NCI-H446 treated with DMSO at 0.1 percent for 48 hours (cell line): ENCODE results near the gene EPDR1.

Source experiments
- DNase-seq: peaks from one replicate; lab custom pipeline; 2025; lab: John Stamatoyannopoulos, UW

EPDR1 gene

DNA sequence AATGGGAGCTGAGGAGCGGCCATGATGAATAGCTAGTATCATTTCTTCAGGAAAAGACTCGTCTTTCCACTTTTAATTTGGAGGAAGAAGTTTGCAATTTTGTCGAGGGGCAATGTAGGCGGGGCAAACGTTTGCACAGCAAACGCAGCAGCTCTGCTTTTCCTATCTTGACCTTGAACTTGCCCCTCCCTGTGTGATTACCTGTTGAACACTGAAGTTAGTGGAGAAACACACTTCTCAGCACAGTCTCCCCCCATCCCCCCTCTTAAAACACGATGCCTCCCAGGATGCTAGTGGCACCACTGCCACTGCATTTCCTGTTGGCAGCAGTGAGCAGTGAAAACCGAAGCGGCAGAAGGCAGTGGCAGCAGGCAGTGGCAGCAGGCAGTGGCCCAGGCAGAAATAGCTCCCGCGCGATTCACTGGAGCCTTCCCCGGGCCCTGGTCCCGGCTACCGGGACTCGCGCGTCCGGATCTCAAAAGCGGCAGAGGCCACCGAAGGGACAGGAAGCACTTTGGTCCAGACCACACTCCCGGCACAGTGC, at the start of gene EPDR1:
Gene EPDR1, plus strand, starts transcription at position 336 of the 544 bp plus-strand sequence. CDS start 300 bp downstream, outside the sequence.
- DNase-seq: peak; percentile 73

- DNase-seq: no peak
Measured at GRCh38 chr7:37882086-37882485, 38.4 kb upstream of the EPDR1 start.

DNA sequence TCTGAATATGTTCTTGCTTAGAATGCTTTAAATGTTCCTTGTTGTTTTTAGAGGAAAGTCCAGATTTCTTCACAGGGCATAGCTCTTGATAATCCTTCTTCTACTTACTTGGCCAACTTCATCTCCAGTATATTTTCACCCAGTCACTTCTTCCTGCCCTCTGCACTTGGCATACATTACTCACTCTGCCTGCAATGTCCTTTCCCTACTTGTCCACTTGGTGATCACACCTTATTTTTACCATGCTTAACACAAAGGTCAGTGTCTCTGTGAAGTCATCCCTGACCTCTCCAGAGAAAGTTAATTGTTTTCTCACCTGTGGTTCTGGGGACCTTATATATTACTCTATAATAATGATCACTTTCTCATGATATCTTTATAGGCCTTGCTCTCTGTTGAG, 27.1 kb upstream of the EPDR1 start:
- no peak for DNase-seq

- no peak for DNase-seq
Measured at GRCh38 chr7:37894671-37895070, 25.8 kb upstream of the EPDR1 start.

DNA sequence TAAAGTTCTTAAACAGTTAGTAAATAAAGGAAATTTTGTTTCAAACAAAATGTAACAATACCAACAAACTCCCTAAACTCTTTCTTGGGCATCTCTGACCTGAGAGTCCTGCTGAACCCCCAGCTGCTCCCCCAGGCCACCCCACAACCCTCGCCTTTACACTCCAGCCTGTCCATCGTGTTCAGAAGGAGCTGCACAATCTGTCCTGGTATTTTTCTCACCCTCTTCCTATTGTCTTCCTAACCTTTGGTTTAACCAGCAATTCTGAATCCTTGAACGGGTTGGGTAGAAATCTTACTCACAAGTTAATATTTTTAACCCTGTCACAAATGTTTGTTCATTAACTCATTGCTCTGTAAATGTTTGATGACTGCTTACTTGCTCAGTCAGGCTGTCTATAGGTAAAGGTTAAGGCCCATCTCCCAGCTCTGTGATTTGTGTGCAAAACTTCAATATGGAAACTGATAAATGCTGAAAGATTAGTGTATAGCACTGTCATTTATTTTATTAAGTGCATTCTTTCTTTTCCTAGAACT, 20.7 kb upstream of the EPDR1 start:
- DNase-seq: no peak

DNA sequence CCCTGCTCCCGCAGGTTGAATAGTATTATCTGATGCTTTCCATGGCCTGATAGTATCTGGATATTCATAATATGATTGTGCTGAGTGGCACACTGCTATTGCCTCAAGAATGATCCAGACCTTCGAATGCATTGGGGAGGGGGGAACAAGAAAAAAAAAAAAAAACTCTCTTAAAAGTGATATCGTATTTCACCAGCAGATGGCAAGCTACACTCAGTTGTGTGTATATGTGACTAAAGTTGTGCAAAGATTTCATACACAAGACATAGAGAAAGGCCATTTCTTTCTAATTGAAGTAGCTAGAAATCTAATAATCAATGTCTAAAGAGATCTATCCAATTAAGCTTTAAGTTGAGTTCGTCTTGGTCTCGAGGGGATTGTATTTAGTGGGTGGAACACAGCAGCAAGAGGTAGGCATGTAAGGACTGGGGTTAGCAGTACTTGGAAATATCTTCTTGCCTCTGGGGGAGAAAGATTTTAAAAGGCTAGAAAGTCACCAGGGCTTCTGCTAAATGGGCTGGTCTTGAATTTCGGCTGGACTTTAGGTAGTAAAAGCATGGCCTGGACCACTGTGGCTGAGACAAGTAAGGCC, 19.1 kb upstream of the EPDR1 start:
- peak; percentile 38 for DNase-seq

DNA sequence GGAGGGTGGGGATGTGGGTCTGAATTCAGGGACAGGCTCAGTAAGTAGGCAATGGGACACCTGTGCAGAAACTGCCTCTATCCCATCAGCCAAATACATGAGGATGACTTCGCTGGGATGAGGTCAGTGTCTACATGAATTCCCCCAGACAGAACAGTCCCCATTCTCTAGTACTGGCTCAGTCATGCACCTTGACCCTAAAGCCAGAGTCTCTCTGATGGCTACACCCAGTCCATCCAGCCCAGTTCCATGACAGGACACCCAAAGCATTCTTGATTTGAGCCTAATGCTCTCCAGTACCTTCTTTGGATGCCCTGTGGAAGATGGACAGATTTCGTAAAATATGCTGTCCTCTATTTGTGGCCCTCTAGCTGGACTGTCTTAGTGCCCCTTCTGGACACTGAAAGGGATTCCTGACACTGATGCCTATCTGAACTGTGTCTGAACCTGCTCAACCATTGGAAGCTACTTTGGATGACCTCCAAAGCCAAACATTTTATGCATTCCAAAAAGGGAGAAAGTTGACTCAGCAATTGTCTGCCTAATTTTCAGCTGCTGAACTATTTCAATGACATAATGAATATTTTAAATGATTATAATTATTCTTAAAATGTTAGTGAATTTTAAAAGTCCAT, 18.4 kb upstream of the EPDR1 start:
- no peak for DNase-seq

DNA sequence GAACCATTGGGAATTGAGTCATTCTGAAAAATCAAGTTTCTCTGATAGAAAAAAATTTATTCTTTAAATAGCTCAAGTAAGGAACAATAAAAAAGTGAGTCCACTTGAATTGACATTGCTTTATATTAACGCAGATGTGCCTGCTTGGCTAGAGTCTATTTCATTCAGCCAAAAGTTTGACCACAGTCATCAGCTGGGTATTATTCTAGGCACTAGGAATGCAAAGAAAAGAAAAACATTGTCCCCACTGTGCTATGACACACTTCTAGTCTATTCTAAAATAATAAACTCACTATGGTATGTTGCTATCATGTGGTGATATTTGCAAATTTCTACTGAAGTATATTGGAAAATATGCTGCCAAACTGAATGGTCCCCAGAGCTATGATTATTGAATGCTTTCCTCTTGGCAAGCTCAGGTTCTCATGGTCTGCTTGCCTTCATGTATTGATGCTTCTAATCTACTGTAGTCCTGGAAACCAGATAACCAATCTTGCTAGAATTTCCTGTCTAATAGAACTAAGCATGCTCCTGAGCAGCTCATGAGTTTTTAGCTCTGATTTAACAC, 12.1 kb upstream of the EPDR1 start:
- no peak for DNase-seq

DNA sequence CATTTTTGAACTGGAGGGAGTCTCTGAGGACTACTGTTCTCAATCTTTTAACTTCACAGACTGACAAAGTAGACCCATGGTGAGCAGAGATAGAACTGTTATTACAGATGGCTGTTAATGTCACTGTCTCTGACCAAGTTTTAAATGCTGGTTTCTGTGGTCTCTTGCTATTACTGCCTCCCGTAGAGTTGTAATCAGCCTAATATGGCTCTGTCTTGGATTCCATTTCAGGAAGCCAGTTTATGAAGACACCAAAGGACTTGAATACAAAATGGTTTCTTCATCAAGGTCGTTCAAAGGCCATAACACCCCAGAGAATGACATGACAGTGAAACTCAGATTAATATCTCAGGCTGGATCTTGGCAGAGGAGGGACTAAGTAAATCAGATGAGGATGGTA, 7.7 kb upstream of the EPDR1 start:
- DNase-seq: no peak

- DNase-seq: no peak
Measured at GRCh38 chr7:37915438-37915837, 5.0 kb upstream of the EPDR1 start.

GRCh38 chr7:37916017-37916672, 4.3 kb upstream of the EPDR1 start:
- DNase-seq: no peak

DNA sequence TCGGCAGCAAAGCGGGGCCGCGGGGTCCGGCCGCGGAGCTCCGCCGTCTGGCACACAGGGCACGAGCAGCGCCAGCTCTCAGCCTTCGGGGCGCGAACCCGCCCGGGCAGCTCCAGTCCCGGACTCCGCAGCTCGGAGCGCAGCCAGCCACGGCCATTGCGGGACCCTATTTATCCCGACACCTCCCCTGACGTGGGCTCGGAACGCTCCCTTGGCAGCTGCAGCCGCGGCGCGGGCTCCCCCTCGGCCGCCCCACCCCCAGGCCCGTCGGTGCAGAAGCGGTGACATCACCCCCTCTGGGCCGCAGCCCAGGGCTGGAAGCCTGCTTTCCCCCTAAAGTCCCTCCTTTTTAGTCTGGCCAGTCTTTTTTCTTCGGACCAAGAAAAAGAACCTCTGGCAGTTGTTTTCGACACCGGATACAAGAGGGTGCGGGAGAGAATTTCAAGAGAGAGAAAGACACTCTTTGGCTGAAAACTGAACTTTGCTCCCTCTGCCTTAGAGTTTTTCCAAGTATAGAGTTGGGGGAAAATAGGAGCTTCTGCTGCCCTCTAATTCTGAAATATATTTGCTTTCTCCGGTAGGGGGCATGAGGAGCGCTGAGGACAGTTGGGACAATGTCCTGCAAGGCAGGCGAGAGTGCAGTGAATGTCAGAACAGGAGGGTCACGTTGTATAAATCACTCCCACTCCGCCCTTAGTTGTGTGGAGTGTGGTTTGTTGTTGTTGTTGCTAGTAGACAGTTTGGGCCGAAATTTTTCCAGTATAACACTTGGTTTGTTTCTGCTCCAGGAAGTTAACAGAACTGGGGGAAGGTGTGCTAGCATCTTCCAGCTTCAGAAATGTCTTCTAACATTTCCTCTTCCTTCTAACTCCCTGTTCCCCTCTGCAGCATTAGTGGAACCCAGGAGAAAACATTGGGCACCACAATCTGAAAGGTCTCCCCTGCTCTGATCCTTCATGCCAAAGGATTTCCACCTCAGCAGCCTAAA, 3.5 kb upstream of the EPDR1 start, which contains the start of gene SFRP4:
Gene SFRP4, minus strand, starts transcription at position 145 of the 988 bp plus-strand sequence. CDS start 280 bp downstream, outside the sequence.
- DNase-seq: peak; percentile 50

- DNase-seq: no peak
Measured at GRCh38 chr7:37918526-37918925, 1.9 kb upstream of the EPDR1 start.

GRCh38 chr7:37920849-37921805, 687 bp downstream of the EPDR1 start:
- peak; percentile 41 for DNase-seq

- no peak for DNase-seq
Measured at GRCh38 chr7:37921876-37922275, 1.4 kb downstream of the EPDR1 start.

- DNase-seq: no peak
Measured at GRCh38 chr7:37923996-37924395, 3.6 kb downstream of the EPDR1 start.

DNA sequence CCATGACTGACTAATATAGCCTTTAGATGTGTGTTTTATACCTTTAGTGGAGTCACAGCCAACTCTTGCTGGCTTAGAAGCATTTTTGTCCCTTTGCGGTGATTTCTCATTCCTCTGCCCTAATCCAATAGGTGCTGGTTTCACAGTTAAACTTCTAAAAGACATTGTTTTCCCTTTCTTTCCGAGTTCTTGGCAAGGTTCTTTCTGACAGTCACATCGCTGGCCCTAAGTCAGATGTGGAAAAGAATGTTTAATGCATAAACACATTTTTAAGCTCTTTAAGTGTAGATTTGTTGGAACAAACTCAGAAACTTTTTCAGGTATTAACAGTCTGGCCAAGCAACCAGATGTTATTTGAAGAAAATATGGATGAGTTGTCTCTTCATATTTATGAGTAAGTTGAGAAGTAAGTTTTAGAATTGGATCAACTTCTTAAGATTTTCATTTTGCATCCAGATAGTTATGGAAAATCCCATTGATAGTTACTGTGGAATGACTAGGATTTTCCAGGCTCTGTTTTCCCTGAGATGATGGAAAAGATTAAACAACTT, 4.1 kb downstream of the EPDR1 start:
- DNase-seq: no peak

DNA sequence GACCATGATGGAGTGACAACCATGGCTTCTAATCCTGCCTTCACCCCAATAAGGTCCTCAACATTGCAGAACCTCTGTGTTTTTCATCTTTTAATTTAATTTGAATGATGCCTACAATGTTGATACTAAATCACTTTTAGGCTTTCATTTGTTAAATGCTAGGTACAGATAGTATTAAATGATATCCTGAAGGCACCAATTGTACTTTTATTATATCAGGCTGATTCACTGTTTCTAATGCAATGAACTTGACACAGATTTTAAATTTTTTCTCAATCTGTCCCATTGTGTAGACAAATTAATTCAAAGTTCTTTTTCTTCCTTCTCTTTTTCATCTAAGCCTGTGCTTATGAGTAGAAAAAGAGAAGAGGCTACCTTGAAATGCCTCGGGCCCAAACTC, 5.2 kb downstream of the EPDR1 start:
- DNase-seq: no peak

GRCh38 chr7:37927773-37928444, 7.5 kb downstream of the EPDR1 start:
- DNase-seq: no peak
